NCI-H446 (cell line): ENCODE results near the gene IL1RAPL1.

Experiments used
- DNase-seq, 2 experiments: peaks; one replicate each; lab custom pipeline; 2025; lab: John Stamatoyannopoulos, UW

The IL1RAPL1 gene

DNA sequence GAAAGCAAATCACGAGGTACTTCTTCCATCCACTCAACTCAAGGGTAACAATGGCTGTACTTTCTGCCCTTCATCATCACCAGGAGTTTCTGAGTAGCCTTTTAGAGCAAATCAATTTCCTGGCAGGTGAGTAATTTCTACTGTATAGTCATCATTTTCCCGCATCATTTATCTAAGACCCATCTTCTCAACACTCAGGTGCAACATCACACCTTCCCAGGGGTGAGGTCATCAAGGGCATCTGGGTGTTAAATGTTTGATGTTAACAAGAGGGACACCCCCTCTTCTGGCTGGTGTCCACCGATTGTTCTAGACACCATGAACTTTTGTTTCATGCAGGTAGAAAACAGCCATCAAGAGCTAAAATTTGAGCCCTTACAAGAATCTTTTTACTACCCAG is 1314.8 kb downstream of the IL1RAPL1 start:
- DNase-seq, result no peak

DNA sequence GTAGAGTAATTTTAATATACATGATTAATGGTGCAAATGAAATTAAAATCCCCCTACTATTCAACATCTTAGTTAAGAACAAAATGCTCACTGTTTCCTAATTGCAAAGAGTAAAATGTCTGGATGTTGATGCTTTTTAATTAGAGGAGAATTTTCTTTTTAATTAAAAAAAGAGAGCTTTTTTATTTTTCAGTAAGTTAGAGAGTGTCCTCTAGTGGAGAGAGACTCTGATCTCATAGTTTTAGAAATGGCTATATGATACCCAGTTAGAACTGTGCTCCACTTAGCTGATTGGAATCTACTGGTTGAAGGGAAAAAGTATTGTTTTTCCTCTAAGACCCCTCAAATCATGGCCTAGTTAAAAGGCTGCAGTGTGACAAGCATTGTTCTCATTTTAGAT is 1316.1 kb downstream of the IL1RAPL1 start:
- DNase-seq, result no peak

DNA sequence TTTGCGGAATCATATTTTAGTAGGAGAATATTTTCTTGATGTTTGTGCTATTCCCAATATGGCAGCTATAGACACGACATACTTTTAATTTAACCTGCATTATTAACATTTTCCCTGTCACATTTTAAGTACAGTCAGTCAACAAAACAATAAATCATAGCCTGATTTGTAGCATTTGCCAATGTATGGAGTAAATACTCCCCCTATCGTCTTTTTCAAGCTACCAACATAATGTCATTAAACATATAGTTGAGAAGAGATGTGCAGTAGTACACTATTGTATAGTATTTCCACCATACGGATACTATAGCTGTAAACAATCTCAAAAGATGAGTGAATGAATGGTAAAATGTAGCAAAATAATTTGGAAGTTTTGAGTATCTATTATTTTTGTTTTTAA is 1324.4 kb downstream of the IL1RAPL1 start:
- no peak for DNase-seq

DNA sequence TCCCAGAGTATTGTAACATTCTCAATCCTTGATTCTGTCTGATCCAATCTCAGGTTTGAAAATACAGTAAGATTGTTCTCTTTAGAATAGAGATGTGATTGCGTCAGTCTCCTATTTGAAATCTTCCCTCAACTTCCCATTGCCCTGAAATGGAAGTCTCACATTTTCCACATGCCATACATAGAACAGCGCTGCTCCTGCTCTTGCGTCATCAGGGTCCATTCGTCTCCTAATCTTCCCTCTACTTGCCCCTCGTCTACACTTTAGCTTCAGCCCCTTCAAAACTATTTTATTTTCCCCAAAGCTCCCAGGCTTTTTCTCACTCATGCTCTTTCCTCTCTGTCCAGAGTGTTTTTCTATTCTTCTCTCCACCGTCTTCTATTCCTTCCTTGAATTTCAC is 1326.4 kb downstream of the IL1RAPL1 start:
- no peak for DNase-seq

DNA sequence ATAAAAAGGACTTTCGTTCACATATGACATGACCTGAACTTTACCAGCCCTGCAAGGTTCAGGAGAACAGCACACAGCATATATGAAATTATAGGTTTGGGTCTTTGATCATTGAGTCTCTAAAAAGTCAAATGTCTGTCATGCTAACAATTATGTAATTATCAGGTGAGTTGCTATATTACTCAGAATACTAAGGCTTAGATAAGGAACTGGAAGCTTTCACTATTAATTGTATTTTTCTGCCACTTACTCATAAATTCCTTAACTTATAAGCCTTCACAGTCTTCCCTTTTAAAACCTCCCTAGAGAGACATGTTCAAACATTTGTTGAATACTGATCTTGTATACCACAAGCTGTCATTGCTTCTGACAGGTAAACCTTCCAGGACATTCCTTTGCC is 1335.4 kb downstream of the IL1RAPL1 start:
- DNase-seq, result no peak

DNA sequence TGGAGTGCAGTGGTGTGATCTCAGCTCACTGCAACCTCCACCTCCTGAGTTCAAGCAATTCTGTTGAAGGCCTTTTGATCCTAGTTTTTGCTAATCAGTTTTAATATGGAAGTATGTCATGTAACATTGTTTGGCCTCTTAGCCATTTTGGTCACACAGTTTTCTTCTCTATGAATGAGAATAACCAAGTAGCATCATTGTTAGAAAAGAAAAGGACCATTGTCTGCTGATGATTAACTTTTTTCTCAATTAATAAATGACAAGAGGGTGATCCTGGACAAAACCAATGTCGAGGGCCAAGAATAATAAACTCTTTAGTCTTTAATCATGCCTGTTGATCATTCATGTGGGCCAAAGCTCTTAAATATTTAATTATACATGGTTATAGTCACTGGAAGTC is 1338.8 kb downstream of the IL1RAPL1 start:
- DNase-seq, result no peak

DNA sequence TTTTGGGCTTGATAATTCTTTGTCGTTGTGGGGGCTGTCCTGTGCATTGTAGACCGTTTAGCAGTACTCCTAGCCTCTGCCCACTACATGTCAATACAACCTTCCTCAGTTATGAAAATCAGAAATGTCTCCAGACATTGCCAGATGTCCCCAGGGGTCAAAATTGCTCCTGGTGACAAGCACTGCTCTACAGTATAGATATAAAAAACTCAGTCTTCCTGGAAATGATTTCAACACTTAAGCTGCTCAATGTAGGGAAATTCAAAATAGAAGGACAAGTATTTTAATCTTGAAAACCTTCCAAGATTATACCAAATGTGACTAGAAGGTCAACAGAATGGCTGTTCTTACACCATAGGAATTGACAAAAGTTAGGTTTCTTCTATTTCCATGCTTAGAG is 1339.4 kb downstream of the IL1RAPL1 start:
- no peak for DNase-seq

DNA sequence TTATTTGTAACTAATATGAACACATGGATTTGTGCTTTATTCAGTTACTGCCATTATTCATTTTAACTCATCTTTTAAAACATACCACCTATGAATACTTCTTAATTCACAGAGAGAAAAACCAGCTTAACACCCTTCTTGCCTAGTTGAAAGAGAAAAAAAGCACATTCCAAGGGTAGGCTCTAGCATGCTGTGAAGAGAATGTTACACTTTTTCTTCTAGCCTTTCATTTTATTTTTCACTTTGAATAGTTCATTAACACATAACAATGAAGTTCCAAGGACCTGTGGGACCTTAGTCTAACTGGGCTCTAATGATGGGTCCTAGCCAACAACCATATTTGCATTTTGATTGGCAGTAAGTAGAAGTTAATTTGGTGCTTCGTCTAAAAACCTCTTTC is 1348.2 kb downstream of the IL1RAPL1 start:
- DNase-seq, result no peak

DNA sequence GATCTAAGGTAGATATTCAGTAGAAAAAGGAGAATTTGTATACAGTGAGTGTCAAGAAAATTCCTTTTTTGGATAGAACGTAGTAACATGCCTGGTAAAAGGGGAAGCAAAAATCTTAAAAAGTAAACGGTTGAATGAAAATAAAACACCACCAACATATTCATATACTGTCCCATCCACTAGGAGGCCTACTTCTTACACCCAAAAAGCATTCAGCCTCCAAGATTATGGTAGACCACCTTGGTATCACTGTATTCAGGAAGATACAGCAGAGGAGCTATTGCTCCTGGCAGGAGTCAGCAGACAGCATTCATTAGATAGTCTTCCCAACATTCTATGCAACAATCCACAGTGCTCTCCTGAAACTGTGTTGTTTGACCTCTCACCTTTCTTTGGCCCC is 1353.5 kb downstream of the IL1RAPL1 start:
- no peak for DNase-seq

DNA sequence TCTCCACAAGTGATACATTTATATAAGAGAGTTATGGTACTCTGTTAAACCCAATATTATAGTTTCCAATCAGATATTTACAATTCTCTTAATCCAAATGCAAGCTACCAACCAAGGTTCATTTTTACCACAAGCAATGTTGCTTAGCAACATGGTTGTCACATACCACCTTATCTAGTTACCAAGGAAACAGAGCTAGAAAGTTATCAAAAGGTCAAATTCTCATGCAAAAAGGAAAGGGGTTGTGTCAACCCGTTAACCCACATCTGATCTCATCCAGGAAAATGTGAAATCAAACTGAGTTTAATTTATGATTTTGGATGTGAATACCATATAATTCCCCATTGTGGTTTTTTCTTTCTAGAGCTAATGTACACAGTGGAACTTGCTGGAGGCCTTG is 1354.0 kb downstream of the IL1RAPL1 start:
- no peak for DNase-seq

DNA sequence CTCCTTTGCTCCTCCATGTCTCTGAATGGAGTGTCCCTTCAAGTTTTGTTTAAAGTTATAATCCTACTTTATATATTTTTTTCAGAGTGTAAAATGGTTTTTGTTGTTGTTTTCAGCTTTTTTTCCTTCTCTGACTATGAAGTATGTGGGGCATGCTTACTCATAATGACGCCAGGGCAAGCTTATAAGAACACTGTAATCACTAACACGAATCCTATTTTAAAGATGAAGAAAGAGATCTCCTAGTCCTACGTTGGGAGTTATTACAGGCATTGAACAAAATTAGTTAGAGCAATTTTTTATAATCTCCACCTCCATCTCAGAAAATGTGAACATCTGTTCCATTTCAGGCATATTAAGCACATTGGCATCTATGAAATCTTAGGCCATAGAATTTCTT is 1360.0 kb downstream of the IL1RAPL1 start:
- DNase-seq, result no peak

DNA sequence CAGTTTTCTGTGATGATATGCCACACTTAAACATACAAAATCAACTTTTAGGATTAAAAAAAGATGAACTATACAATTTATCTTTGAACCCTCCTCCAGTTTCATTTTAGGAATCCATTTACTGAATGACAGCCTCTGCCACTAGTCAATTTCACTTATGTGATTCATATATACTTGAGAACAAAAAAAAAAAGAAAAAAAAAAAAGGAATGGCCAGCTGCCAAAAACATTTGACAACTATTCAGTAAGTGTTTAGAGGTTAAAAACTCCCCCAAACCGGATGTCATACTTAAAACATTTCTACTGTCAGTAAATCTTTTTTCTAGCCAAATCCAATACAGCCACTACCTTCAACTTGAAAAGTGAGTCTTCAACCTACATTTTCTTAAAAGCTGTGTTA is 1361.4 kb downstream of the IL1RAPL1 start:
- DNase-seq, result no peak

DNA sequence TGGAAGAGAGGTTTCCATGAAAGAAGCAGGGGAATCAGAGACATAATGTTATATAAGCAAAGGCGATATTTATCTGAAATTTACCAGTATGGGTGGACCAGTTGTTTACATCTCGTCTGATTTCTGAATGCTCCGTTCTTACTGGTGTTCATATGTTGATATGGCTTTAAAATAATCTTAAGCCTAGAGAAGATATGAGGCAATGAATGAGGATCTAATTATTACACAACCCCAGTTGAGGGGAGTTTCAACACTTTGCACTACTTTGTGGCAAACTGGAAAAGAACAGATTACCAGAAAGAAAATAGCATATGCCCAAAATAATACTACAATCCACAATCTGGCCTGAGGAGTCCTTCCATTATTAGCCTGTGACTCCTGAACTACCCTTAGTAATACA is 1364.8 kb downstream of the IL1RAPL1 start:
- no peak for DNase-seq

DNA sequence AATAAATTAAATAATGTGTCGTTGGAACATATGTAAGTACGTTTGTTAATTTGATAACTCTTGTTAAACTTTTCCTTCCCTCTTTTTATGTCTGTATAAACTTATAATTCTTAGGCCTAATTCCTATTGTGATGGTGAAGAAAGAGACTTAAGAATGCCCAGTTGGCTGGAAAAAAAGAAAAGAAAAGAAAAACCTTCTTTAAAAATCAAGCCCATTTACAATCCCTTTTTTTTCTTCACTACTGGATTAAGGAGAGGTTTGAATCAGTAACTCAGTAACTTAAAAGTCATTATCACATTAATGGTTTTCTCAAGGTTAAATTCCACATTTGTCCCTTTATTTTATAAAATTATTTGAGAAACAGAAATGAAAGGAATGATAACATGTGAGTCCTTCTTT is 1374.8 kb downstream of the IL1RAPL1 start:
- no peak for DNase-seq

DNA sequence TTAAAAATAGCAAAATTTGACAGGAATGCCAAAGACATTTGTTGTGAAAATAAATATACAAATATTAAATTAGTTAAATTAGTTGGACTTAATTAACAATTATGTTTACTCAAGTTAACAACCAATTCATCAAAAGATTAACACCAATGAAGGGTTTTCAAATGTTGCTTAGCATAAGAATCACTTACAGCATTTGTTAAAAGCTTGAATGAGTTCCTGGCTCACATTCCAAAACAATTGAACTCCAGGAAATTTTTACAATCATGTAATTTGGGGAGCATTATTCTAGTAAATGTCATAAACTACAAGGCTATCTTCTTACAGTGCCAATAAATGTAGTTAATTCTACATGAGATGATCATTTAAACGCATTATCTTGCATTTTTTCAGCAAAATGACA is 1378.4 kb downstream of the IL1RAPL1 start:
- DNase-seq, result no peak

DNA sequence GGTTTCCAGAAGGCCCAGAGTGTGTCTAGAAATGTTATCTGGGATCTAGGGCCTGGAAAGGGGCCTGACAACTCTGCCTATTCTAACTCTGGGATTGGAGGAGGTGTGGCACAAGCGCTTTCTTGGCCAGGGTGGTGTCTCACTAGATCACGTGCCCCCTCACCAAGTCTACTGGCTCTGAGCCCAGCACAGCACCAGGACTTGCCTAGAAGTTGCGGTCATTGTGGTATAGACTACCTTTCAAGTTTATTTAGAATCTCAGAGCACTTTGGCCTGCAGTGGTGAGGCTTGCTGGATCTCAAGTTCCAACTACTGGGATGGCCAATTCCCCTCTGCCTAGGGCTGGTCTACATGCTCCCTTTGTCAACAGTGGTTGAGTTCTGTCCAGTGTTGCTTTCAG is 1404.8 kb downstream of the IL1RAPL1 start:
- no peak for DNase-seq

DNA sequence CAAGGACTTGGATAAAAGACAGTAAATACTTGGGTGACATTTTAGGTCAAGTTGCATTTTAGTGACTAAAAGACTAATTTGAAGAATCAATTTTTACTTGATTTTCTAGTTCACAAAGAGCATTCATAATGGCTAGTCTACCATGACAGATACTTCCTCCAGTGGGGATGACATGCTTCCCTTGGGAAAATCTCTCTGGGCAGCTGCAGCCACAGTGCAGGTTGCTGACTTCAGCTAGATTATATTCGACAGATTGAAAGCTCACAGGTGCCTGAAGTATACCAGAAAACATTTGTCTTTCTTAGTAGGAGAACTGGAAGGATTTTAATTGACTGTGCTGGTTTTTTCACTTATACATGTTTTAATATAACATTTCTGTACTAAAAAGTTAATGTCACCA is 1418.6 kb downstream of the IL1RAPL1 start:
- DNase-seq, result no peak
